HL-60/S4 (cell line): Measurements from ENCODE around the gene UTY.
"Not testable (repeated sequence)": the region's sequence is repeated elsewhere in the genome, so short reads cannot be mapped to it uniquely, and the experiment has no call there.

Experiments used
- in situ Hi-C: fragments of 300-500 bp; cut with MboI; formaldehyde crosslinking; loops from 2 replicates; pipeline ENCODE4 v1.14.3; 2022; ENCODE audit warnings: low sequenced_read_pairs

The UTY gene

GRCh38 chrY:13312966-13313365, 166.9 kb downstream of the UTY start:
- in situ Hi-C loops: no loop called here

GRCh38 chrY:13307959-13308358, 171.9 kb downstream of the UTY start:
- in situ Hi-C loops: no loop called here

- in situ Hi-C loops: no loop called here
Observed at GRCh38 chrY:13300795-13301194, 179.0 kb downstream of the UTY start.

- in situ Hi-C loops: no loop called here
Observed at GRCh38 chrY:13299411-13299810, 180.4 kb downstream of the UTY start.

GRCh38 chrY:13296176-13296890, 183.5 kb downstream of the UTY start:
- in situ Hi-C loops: no loop called here

- in situ Hi-C loops: no loop called here
Observed at GRCh38 chrY:13295026-13295425, 184.8 kb downstream of the UTY start.

GRCh38 chrY:13291199-13291598, 188.6 kb downstream of the UTY start:
- in situ Hi-C loops: no loop called here

GRCh38 chrY:13282151-13283054, 197.4 kb downstream of the UTY start:
- in situ Hi-C loops: not testable (repeated sequence)

- in situ Hi-C loops: no loop called here
Observed at GRCh38 chrY:13279561-13279960, 200.3 kb downstream of the UTY start.

GRCh38 chrY:13271706-13272105, 208.1 kb downstream of the UTY start:
- in situ Hi-C loops: no loop called here

- in situ Hi-C loops: not testable (repeated sequence)
Observed at GRCh38 chrY:13253941-13254440, 225.8 kb downstream of the UTY start.

GRCh38 chrY:13250421-13250820, 229.4 kb downstream of the UTY start:
- in situ Hi-C loops: no loop called here

GRCh38 chrY:13243716-13244115, 236.1 kb downstream of the UTY start:
- in situ Hi-C loops: no loop called here

- in situ Hi-C loops: no loop called here
Observed at GRCh38 chrY:13233901-13234300, 245.9 kb downstream of the UTY start.

- in situ Hi-C loops: no loop called here
Observed at GRCh38 chrY:13233118-13233517, 246.7 kb downstream of the UTY start.

- in situ Hi-C loops: no loop called here
Observed at GRCh38 chrY:13227354-13227953, 252.4 kb downstream of the UTY start.

GRCh38 chrY:13210961-13211646, 268.7 kb downstream of the UTY start:
- in situ Hi-C loops: no loop called here

GRCh38 chrY:13205214-13205613, 274.6 kb downstream of the UTY start:
- in situ Hi-C loops: no loop called here
